DND-41 (cell line): ENCODE data around the gene DNLZ.

Experiments used
- CTCF ChIP-seq: IDR thresholded peaks from 2 replicates; pipeline ENCODE4 v1.5.1; 2012; ENCODE audit warnings: borderline replicate concordance, low read length, moderate library complexity, mild to moderate bottlenecking; ENCODE audit not compliant: poor library complexity, severe bottlenecking; ENCODE audit errors: extremely low read depth
- EZH2 ChIP-seq: IDR thresholded peaks from 3 replicates; pipeline ENCODE4 v1.6.1; 2012; ENCODE audit warnings: borderline replicate concordance, low read depth, mild to moderate bottlenecking, moderate library complexity, low read length, inconsistent platforms; ENCODE audit not compliant: severe bottlenecking

- TF ChIP-seq EZH2: no peak
- no peak for TF ChIP-seq CTCF
Observed at GRCh38 chr9:136324501-136325300, 38.8 kb downstream of the DNLZ start.
